WTC11 (cell line): ENCODE measurements around the gene FLCN. TPM values are rescaled to one million over a fixed set of nuclear protein-coding genes. Genes with fewer than 3 reads are reported as not detected.

ENCODE experiments used
- CTCF ChIP-seq: fragments of 200-600 bp; IDR thresholded peaks from 2 replicates; pipeline ENCODE4 v1.8.0; 2022; ENCODE audit warnings: antibody characterized with exemption
- JAZF1 ChIP-seq: fragments of 250-450 bp; sonication (Bioruptor Pico); IDR thresholded peaks from 2 replicates; pipeline ENCODE4 v1.9.0; 2021; ENCODE audit warnings: moderate library complexity, mild to moderate bottlenecking, inconsistent platforms
- TCF7 ChIP-seq: sonication (generic); formaldehyde crosslinking; IDR thresholded peaks from 2 replicates; pipeline ENCODE4 v1.8.0; 2022; ENCODE audit warnings: mild to moderate bottlenecking, low read depth, missing genetic modification reagents, moderate library complexity
- total RNA-seq: library from RNA; stranded (reverse); gene quantifications from 3 replicates; pipeline ENCODE4 v1.2.3, GENCODE V29; 2021

Gene FLCN
- total RNA-seq, 1 experiment from 2014 or later: 40.8 TPM

- no peak for TF ChIP-seq CTCF
- TF ChIP-seq TCF7 (CRISPR knock-in tag): no peak
- no peak for TF ChIP-seq JAZF1 (CRISPR knock-in tag)
Observed at GRCh38 chr17:17164156-17164555, 72.8 kb downstream of the FLCN start (continued).

Other genes starting within 250 kb of the FLCN start
- gene MPRIP, start 194.7 kb downstream of the FLCN start, total RNA-seq: 127 to 140 TPM (median 136 TPM) in 3 replicates
- gene PLD6, start 30.8 kb downstream of the FLCN start, total RNA-seq: 1.2 to 2.6 TPM (median 2.6 TPM) in 3 replicates
- 71.6 to 78.3 TPM (median 74.8 TPM) in 3 replicates for gene COPS3, start 44.1 kb upstream of the FLCN start, total RNA-seq
- 10.8 to 18.8 TPM (median 17.5 TPM) in 3 replicates for gene NT5M, start 66.2 kb upstream of the FLCN start, total RNA-seq
- gene MED9, start 239.8 kb upstream of the FLCN start, total RNA-seq: 15.9 to 21.1 TPM (median 18.1 TPM) in 3 replicates